ES-I3 (cell line): ENCODE data around the gene PRR20D.
"Not testable (repeated sequence)": the region's sequence is repeated elsewhere in the genome, so short reads cannot be mapped to it uniquely, and the experiment has no call there.

ENCODE experiments used
- H3K36me3 ChIP-seq: 2 replicates; pipeline ENCODE4 v1.6.1; 2013; ENCODE audit warnings: mild to moderate bottlenecking, low read length, control low read depth, moderate library complexity; ENCODE audit not compliant: insufficient read depth
- H3K4me1 ChIP-seq: 2 replicates; pipeline ENCODE4 v1.6.1; 2013; ENCODE audit warnings: mild to moderate bottlenecking, control low read depth, low read length; ENCODE audit not compliant: insufficient read depth
- H3K9ac ChIP-seq: 2 replicates; pipeline ENCODE4 v1.6.1; 2013; ENCODE audit warnings: low read depth, mild to moderate bottlenecking, low read length, moderate library complexity
- H3K9me3 ChIP-seq: 2 replicates; pipeline ENCODE4 v1.6.1; 2013; ENCODE audit warnings: mild to moderate bottlenecking, low read length, moderate library complexity; ENCODE audit not compliant: control insufficient read depth, insufficient read depth

The PRR20D gene

GRCh38 chr13:57160332-57160731 is at the start of gene PRR20D:
Gene PRR20D (plus strand): TSS chr13:57160632. CDS start chr13:57161019, 387 bp downstream.
- not testable (repeated sequence) for H3K36me3 ChIP-seq, H3K4me1 ChIP-seq, H3K9me3 ChIP-seq, H3K9ac ChIP-seq

GRCh38 chr13:57114945-57115344 is 45.5 kb upstream of the PRR20D start:
- Histone ChIP-seq H3K9ac (no peak overlapping the region), H3K36me3 (no peaks in the 10 kb centered on the region), H3K4me1 (no peaks in the 10 kb centered on the region), H3K9me3 (no peaks in the 10 kb centered on the region)

GRCh38 chr13:57123681-57124080 is 36.8 kb upstream of the PRR20D start:
- Histone ChIP-seq H3K9ac (no peak overlapping the region), H3K4me1 (no peaks in the 10 kb centered on the region), H3K36me3 (no peaks in the 10 kb centered on the region), H3K9me3 (no peaks in the 10 kb centered on the region)

- no peak overlapping the region for H3K9ac ChIP-seq
- no peaks in the 10 kb centered on the region for H3K9me3 ChIP-seq
- no peaks in the 10 kb centered on the region for H3K36me3 ChIP-seq
- no peaks in the 10 kb centered on the region for H3K4me1 ChIP-seq
These were observed 31.5 kb upstream of the PRR20D start for GRCh38 chr13:57128909-57129308.

GRCh38 chr13:57136093-57136492 is 24.3 kb upstream of the PRR20D start:
- H3K9me3 ChIP-seq = no peaks in the 10 kb centered on the region
- no peaks in the 10 kb centered on the region for H3K4me1 ChIP-seq
- H3K9ac ChIP-seq = no peak overlapping the region
- no peaks in the 10 kb centered on the region for H3K36me3 ChIP-seq

- no peaks in the 10 kb centered on the region for H3K9me3 ChIP-seq
- no peaks in the 10 kb centered on the region for H3K36me3 ChIP-seq
- no peaks in the 10 kb centered on the region for H3K4me1 ChIP-seq
- H3K9ac ChIP-seq = no peak overlapping the region
These were observed 22.8 kb upstream of the PRR20D start for GRCh38 chr13:57137585-57137984.

GRCh38 chr13:57138988-57139387 is 21.4 kb upstream of the PRR20D start:
- Histone ChIP-seq H3K36me3 (no peaks in the 10 kb centered on the region), H3K9ac (no peak overlapping the region), H3K9me3 (no peaks in the 10 kb centered on the region), H3K4me1 (no peaks in the 10 kb centered on the region)

GRCh38 chr13:57139781-57140180 is 20.7 kb upstream of the PRR20D start:
- not testable (repeated sequence) for H3K36me3 ChIP-seq, H3K9ac ChIP-seq, H3K9me3 ChIP-seq, H3K4me1 ChIP-seq

GRCh38 chr13:57140235-57140968 is 20.0 kb upstream of the PRR20D start, which contains the start of gene PRR20A:
Gene PRR20A (plus strand): TSS chr13:57140918. CDS start chr13:57141305, 387 bp downstream.
- not testable (repeated sequence) for H3K36me3 ChIP-seq, H3K9ac ChIP-seq, H3K4me1 ChIP-seq, H3K9me3 ChIP-seq

- H3K36me3 ChIP-seq, H3K9me3 ChIP-seq, H3K4me1 ChIP-seq, H3K9ac ChIP-seq: not testable (repeated sequence)
These were observed 13.2 kb upstream of the PRR20D start, which contains the start of gene PRR20B for GRCh38 chr13:57147188-57147587. Gene PRR20B (plus strand): TSS chr13:57147488. CDS start chr13:57147875, 387 bp downstream.

GRCh38 chr13:57148106-57148505 is 12.3 kb upstream of the PRR20D start:
- H3K36me3 ChIP-seq, H3K9ac ChIP-seq, H3K9me3 ChIP-seq, H3K4me1 ChIP-seq: not testable (repeated sequence)

GRCh38 chr13:57153761-57154160 is 6.7 kb upstream of the PRR20D start, which contains the start of gene PRR20C:
Gene PRR20C (plus strand): TSS chr13:57154061. CDS start chr13:57154448, 387 bp downstream.
- not testable (repeated sequence) for H3K9ac ChIP-seq, H3K9me3 ChIP-seq, H3K36me3 ChIP-seq, H3K4me1 ChIP-seq

GRCh38 chr13:57166897-57167296 is 6.5 kb downstream of the PRR20D start, which contains the start of gene PRR20E:
Gene PRR20E (plus strand): TSS chr13:57167197. CDS start chr13:57167584, 387 bp downstream.
- not testable (repeated sequence) for H3K9me3 ChIP-seq, H3K4me1 ChIP-seq, H3K36me3 ChIP-seq, H3K9ac ChIP-seq

- Histone ChIP-seq H3K9me3 (no peaks in the 10 kb centered on the region), H3K9ac (no peak overlapping the region), H3K4me1 (no peaks in the 10 kb centered on the region), H3K36me3 (no peaks in the 10 kb centered on the region)
These were observed 31.2 kb downstream of the PRR20D start for GRCh38 chr13:57191667-57192066.

GRCh38 chr13:57212989-57213388 is 52.6 kb downstream of the PRR20D start:
- Histone ChIP-seq H3K9me3 (no peaks in the 10 kb centered on the region), H3K36me3 (no peaks in the 10 kb centered on the region), H3K4me1 (no peaks in the 10 kb centered on the region), H3K9ac (no peak overlapping the region)
